GM18508 (cell line): ENCODE results near the gene PTPN23.

Source experiments
- ATAC-seq: cut with Tn5 transposase; IDR thresholded peaks from one replicate; pipeline ENCODE4 v1.9.1; 2021; ENCODE audit warnings: moderate number of reproducible peaks; ENCODE audit not compliant: insufficient read depth, unreplicated experiment

Gene PTPN23

DNA sequence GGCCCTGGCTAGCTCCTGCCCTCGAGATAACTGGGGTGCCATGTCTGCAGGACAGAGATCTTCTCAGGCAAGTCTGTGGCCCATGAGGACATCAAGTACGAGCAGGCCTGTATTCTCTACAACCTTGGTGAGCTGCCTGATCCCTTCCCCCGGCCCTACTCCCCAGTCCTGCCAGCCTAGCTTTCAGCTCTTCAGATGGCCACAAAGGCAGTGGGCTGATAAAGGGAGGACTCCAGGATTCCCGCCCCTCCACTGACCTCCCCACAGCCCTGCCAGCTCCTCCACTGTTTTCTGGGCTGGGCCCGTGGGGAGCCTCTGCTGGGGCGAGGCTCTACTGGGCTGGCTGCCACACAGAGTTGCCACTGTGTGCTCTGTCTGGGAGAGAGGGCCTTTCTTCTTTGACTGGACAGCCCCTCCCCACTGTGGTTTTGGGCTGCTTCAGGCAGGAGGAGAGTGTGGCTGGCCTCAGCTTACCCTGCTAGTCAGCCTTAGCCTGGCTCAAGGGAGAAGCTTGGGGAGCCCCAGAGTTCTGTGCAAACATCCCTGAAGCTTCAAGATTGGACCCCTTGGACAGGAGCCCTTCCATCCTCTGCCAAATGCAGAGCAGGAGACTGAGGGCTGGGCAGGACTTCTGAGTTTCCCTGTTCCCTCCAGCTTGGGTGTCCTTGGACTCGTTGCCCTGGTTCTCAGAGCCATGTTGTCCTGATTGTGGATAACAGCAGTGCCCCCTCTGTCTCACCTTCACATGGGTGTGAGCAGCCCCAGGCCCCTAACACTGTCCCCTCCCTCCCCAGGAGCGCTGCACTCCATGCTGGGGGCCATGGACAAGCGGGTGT lies 24.4 kb downstream of the PTPN23 start:
- no peak for ATAC-seq

DNA sequence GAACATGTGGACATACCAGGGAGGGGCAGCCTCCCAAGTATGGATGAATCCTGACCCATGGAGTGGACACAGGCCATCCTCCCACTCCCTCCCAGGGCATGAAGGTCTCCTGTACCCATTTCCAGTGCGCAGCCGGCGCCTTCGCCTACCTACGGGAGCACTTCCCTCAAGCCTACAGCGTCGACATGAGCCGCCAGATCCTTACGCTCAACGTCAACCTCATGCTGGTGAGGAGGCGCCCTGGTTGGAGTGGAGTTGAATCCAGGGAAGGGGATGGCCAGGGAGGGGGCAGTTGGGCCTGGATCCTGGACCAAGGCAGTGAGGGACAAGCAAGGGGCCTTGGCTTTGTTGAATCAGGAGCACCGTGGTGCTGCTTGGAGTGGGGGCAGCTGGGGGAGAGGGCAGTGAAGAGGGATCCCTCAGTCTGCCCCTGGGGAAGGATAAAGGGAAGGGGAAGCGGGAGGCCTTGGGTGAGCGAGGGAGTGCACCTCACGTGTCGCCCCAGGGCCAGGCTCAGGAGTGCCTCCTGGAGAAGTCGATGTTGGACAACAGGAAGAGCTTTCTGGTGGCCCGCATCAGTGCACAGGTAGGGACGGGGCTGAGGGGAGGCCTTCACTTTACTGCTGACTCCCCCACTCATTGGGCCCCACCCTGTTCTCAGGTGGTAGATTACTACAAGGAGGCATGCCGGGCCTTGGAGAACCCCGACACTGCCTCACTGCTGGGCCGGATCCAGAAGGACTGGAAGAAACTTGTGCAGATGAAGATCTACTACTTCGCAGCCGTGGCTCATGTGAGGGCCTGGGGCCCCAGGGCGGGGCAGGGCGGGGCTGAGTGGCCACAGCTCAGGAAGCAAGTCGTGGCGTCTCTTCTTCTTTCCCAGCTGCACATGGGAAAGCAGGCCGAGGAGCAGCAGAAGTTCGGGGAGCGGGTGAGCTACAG lies 25.3 kb downstream of the PTPN23 start:
- ATAC-seq, result no peak

- no peak for ATAC-seq
Observed at GRCh38 chr3:47406762-47407149, 25.9 kb downstream of the PTPN23 start.

DNA sequence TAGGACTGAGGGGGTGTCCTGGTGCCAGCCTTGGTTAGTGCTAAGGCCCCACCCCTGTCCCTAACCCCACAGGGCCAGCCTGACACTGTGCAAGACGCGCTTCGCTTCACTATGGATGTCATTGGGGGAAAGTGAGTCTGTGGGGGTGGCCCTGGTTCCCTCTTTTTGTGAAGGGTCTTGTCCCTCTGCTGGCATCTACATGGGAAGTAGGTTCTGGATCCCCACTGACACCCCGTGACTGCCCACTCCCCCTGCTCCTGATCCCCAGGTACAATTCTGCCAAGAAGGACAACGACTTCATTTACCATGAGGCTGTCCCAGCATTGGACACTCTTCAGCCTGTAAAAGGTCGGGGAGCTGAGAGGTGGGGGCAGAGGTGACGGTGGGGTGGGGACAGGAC lies 26.4 kb downstream of the PTPN23 start:
- no peak for ATAC-seq

DNA sequence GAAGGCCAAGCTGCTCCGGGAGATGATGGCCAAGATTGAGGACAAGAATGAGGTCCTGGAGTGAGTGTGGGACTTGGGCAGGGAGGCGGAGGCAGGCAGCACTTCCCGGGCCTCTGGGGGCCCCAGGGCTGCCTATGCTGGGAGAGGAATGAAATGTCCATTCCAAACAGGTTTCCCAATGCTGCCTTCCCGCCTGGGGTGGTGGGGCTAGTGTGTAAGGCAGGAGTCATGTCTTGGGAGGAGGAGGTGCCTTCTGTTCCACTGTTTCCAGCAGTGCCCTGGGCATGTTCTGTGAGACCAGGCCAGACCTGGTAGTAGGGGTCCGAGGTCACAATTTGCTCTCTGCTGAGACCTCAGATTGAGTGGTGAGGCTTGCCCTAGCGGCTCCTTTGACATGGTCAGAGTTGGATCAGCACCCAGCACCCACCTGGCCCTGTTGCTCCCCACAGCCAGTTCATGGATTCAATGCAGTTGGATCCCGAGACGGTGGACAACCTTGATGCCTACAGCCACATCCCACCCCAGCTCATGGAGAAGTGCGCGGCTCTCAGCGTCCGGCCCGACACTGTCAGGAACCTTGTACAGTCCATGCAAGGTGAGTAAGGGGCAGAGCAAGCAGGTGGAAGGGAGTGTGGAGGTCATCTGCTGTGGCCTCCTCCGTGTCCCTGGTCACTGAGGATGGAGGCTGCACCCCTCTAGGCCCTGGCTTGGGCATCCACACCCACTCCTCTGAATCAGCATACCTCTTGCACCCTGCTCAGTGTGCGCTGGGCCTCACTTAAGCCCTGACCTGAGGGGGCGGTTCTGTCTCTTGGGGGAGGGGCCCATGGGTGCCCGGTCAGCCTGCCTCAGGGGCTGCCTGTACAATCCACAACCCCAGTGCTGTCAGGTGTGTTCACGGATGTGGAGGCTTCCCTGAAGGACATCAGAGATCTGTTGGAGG lies 27.3 kb downstream of the PTPN23 start:
- ATAC-seq, result no peak

DNA sequence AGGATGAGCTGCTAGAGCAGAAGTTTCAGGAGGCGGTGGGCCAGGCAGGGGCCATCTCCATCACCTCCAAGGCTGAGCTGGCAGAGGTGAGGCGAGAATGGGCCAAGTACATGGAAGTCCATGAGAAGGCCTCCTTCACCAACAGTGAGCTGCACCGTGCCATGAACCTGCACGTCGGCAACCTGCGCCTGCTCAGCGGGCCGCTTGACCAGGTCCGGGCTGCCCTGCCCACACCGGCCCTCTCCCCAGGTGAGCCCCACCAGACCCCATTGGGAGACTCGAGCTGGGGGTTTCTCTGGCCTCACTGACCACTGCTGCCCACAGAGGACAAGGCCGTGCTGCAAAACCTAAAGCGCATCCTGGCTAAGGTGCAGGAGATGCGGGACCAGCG lies 28.0 kb downstream of the PTPN23 start:
- no peak for ATAC-seq

DNA sequence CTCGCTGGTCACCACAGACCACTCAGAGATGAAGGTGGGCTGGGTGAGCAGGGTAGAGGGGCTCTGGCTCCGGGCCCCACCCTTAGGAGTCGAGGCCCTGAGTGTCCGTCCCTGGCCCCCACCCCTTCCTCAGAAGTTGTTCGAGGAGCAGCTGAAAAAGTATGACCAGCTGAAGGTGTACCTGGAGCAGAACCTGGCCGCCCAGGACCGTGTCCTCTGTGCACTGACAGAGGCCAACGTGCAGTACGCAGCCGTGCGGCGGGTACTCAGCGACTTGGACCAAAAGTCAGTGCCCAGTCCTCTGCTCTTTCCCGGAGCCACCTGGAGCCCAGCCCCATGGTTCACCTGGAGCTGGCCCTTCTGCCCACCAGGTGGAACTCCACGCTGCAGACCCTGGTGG lies 28.5 kb downstream of the PTPN23 start:
- ATAC-seq, result no peak

GRCh38 chr3:47409688-47410416 lies 29.0 kb downstream of the PTPN23 start:
- no peak for ATAC-seq

- no peak for ATAC-seq
Observed at GRCh38 chr3:47410417-47410720, 29.5 kb downstream of the PTPN23 start.

- no peak for ATAC-seq
Observed at GRCh38 chr3:47410801-47411646, 30.2 kb downstream of the PTPN23 start.

DNA sequence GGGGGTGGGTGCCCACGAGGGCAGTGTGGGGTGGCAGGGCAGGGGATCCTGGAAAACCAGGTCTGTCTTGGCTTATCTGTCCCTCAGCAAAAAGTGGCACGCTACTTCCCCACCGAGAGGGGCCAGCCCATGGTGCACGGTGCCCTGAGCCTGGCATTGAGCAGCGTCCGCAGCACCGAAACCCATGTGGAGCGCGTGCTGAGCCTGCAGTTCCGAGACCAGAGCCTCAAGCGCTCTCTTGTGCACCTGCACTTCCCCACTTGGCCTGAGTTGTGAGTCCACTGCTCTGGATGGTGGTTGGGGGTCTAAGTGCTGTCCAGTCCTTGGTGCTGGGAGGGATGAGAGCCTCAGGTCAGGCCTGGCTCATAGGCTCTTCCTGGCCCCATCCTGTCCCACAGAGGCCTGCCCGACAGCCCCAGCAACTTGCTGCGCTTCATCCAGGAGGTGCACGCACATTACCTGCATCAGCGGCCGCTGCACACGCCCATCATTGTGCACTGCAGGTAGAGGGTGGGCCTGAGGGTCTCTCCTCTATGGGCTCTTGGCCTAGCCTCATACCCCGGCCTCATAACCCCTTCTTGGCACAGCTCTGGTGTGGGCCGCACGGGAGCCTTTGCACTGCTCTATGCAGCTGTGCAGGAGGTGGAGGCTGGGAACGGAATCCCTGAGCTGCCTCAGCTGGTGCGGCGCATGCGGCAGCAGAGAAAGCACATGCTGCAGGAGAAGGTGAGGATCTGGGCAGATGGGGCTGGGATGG lies 31.1 kb downstream of the PTPN23 start:
- ATAC-seq, result no peak

- no peak for ATAC-seq
Observed at GRCh38 chr3:47412453-47412756, 31.6 kb downstream of the PTPN23 start.

- ATAC-seq, result no peak
Observed at GRCh38 chr3:47412842-47413520, 32.2 kb downstream of the PTPN23 start.

DNA sequence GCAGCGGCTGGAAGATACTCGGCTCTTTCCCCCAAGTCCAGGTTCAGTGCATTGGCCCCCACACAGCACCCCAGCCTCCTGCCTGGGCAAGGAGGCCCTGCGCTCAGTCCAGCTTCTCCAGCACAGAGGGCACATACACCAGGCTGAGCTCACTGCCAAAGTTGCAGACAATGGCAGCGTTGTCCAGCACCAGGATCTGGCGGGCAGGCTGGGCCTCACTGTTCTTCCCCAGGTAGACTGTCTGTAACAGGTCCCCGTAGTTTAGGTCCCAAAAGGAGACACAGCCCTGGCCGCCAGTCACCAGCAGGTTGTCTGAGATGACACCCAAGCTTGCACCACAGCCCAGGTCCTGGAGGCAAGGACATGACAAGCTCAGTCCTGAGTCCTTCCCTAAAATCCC lies 32.9 kb downstream of the PTPN23 start:
- no peak for ATAC-seq

GRCh38 chr3:47414161-47414564 lies 33.3 kb downstream of the PTPN23 start:
- no peak for ATAC-seq

- ATAC-seq, result no peak
Observed at GRCh38 chr3:47414666-47415587, 34.1 kb downstream of the PTPN23 start.

DNA sequence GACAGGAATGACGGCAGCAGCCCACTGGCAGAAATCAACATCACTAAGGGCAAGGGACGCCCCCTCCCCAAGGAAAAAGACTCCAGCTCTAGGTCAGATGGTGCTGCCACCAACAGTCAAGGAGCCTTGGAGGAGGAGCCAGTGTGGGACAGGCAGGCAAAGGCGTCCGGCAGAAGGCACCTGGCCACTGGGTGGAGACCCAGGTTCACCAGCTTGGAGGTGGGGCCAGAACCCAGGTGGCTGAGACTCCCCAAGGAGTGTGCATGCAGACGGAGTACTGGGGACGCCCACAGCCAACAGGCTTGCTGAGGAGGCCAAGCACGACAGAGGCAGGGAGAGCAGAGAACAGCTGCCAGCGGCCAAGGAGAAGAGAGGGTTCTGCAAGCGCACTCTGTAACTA lies 35.2 kb downstream of the PTPN23 start:
- no peak for ATAC-seq
